GM19328 (cell line): ENCODE results near the gene EMC10.

Experiments used
- ATAC-seq: cut with Tn5 transposase; IDR thresholded peaks from one replicate; pipeline ENCODE4 v1.9.1; 2021; ENCODE audit warnings: mild to moderate bottlenecking, moderate library complexity; ENCODE audit not compliant: unreplicated experiment

The EMC10 gene

GRCh38 chr19:50477751-50478515 lies 1.6 kb downstream of the EMC10 start:
- no peak for ATAC-seq

DNA sequence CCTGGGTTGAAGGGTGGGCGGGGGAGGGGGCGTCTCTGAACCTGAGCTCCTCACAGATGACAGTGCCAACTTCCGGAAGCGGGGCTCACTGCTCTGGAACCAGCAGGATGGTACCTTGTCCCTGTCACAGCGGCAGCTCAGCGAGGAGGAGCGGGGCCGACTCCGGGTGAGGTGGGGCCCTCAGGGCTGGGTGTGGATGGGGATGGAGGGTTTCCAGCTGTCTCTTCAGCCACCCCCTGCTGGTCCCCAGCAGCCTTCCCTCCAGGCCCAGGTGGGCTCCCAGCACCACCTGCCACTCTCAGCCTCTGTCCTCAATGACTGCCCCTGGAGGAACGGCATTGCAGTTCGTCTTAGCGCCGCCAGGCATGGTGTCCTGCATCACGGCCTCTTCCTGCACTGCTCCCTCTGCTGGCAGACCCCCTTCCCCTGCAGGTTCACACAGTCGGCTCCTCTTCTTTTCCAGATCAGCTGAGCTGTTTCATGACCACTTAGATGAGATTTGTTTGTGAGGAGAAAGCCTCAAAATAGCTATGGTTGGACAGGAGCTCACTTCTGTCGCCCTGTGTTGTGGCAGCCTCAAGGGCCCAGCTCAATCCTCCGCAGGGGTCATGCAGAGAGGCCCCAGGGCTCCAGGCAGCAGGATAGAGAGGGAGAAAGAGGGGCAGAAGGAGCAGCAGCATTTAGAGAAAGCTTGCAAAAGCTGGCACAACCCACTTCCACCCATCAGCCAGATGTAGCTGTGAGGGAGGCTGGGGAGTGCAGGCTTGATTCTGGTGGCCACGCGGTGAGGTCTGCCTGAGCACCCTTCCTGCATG lies 2.8 kb downstream of the EMC10 start:
- ATAC-seq: no peak

DNA sequence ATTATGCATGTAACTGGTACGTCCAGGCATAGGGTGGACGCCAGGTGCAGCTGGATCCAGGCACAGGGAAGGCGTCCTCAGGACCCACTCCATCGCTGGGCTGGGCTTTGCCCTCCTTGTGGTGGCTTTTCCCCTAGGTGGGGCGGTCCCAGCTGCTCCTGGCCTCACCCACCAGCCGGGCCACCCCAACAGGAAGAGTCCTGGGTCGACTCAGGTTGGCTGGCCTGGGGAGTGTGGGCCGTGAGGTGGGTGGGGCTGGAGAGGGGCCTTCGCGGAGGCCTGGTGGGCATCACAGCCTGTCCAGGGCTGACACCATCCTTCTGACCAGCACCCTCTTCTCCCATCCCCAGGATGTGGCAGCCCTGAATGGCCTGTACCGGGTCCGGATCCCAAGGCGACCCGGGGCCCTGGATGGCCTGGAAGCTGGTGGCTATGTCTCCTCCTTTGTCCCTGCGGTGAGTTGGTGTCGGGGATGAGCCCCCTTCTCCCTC lies 3.5 kb downstream of the EMC10 start:
- no peak for ATAC-seq

- ATAC-seq: no peak
Measured at GRCh38 chr19:50480281-50481111, 4.2 kb downstream of the EMC10 start.

- ATAC-seq: no peak
Measured at GRCh38 chr19:50481351-50482149, 5.2 kb downstream of the EMC10 start.

DNA sequence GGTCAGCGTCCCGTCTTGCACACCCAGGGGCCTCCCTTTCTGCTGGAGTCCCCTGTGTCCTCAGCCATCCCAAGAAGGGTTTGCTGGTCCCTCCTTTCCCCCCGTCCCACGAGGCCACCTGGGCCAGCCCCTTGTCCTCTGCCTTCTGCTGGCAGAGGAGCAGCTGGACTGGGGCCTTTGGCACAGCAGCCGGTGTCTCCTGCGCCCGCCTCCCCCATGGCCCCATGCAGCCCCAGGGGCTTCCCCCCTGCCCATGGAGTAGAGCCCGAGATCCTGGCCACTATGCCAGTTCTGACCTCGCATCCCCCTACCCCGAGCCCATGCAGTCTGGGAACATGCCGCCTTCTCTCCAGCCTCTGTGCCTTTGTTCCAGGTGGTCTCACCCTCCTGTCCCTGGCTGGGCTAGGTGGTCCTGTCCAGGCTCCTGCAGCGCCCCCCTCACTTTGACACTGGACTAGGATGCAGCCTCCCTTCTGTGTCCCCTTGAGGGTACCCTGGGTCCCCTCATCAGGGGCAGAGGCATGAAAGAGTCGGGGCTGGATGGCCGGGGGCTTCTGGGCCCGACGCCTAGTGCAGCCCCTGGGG lies 6.1 kb downstream of the EMC10 start:
- ATAC-seq: no peak

DNA sequence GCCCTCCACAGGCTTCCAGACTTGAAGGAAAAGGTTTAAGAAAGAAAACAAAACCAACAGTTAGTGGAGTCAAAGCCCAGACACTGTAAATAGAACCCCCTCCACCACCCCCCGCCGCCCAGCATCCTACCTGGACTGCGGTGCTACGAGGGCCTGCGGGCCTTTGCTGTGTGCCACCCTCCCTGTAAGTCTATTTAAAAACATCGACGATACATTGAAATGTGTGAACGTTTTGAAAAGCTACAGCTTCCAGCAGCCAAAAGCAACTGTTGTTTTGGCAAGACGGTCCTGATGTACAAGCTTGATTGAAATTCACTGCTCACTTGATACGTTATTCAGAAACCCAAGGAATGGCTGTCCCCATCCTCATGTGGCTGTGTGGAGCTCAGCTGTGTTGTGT lies 6.6 kb downstream of the EMC10 start:
- ATAC-seq: no peak

GRCh38 chr19:50485284-50485955 lies 9.1 kb downstream of the EMC10 start:
- no peak for ATAC-seq

DNA sequence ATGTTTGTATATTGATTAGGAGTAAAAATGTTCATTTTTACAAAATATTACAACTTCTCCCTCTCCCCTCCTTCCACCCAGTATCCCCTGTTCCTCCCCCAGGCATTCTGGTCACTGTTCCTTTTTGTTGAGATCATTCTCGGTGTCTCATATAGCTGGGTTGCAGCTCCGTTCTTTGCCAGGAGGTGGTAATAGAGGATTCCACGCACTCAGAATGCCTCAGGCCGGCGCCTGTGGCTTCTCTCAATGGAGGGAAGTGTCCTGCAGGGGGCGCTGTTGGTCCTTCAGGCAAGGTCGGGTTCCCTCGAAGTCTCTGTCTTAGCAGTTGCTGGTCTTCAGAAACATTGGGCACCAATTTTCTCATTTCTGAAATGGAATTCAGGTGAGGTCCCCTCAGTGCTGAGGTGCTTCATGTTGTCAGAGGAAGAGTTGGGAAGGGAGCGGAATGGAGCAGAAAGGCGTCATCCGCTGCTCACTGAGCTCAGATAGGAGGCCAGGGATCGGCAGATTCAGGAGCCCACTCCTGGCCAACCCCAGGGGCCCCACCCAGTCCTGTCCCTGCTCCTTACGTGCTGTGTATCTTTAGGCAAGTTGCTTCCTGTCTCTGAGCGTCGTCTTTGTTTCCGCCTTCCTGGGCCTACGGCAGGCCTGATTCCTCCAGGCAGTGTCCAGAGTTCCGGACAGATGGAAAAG lies 10.7 kb downstream of the EMC10 start:
- ATAC-seq: no peak

DNA sequence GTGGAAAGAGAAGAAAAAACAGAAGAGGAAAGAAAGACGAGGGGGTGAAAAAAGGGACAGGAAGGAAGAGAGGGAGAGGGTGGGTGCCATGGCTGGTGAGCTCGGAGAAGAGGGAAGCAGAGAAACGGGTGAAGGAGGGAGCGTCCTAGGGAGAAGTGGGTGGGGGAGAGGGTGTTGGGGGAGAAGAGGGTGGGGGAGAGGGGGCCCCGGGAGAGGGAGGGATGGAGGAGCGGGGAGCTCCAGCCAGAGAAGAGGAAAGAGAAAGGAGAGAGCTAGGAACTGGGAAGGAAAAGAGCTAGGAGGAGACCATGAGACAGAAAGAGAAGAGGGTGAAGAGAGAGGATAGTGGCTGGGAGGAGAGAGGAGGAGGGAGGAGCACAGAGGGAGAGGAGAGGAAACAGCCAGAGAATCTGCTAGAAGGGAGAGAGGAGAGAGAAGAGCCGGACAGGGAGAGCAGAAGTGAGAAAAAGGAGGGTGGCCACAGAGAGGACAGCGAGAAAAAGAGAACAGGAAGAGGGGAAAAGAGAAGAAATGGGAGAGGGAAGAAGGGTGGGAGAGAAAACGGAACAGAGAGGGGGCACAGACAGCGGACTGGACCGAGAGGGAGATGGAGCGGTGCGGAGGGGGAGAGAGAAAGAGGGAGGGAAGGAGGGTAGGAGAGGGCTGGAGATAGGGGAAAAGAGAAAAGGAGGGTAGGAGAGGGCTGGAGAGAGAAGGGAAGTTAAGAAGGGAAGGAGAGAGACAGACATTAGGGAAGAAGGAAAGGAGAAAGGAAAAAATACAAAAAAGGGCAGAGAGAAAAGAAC lies 12.3 kb downstream of the EMC10 start:
- ATAC-seq: no peak

GRCh38 chr19:50489461-50490011 lies 13.2 kb downstream of the EMC10 start:
- ATAC-seq: no peak

DNA sequence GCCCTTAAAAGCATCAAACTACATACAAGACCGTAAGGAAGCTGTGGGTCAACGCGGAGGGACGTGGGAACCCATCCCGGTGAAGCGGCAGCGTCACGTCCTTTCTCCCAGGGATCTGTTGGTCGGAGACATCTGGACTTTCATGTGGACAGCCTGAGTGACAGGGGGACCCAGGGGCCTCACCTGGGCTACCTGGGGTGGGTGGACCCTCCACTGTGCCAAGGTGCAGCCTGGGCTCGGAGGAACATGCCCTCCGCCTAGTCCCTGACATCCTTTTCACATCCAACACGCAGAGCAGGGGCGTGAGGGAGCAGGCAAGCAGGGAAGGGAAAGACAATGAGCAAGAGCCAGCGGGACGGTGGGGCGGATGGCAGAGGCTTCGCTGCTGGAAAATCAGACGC lies 14.1 kb downstream of the EMC10 start:
- ATAC-seq: no peak

DNA sequence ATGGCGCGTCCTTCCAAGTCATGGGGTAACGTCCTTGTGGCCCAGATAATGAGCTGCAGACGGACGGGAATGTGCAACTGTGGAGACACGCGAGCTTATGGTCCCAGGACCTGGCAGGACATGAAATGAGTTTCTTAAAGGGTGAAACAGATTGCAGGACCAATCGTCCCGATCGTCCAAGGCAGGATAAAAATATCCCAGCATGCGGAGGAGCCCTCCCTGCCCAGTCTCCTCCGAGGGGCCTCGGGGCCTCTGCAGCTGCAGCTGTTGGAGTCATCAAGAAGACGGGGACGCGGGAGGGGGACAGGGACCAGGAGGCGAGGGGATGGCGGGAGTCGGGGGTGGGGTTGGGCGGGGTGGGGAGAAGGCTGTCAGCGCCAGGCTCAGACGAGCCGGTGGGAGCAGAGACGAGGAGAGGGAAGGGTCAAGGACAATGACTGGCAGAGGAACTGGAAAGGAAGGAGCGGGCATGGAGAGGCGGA lies 14.7 kb downstream of the EMC10 start:
- no peak for ATAC-seq

GRCh38 chr19:50492303-50493052 lies 16.2 kb downstream of the EMC10 start:
- ATAC-seq: no peak

- ATAC-seq: no peak
Measured at GRCh38 chr19:50493171-50493570, 16.9 kb downstream of the EMC10 start.

DNA sequence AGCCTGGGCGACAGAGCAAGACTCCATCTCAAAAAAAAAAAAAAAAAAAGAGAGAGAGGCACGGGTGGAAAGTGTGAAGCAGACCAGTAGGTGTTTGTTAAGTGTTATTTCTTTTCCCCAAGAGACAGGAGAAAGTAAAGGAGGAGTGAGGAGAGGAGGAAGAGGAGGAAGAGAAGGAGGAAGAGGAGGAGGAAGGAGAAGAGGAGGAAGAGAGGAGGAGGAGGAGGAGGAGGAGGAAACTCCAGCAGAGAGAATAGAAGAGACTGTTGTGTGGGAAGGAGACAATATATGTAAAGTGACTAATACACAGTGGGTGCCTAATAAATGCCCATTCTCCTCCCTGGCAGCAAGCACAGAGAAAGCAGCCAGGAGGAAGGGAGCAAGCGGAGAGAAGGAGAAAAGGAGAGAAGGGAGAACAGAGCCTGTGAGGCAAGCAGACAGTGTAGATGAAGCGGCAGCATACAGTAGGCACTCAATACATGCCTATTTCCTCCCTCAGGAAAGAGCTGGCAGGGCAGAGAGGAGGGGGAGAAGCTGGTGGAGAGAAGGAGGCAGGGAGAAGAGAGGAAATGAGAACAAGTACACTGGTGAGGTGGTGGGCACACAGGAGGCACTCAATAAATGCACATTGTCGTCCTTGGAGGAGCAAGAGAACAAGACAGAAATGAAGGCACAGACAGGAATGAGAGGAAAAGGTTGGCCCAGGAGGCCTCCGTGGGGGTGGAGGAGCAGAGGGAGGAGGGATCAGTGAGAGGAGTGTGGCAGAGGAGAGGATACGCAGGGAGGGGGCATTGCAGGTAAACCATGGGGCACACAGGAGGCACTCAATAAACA lies 18.1 kb downstream of the EMC10 start:
- ATAC-seq: no peak
